HepG2 (cell line): ENCODE measurements around the gene BCKDHA.
"Not testable (repeated sequence)": the region's sequence is repeated elsewhere in the genome, so short reads cannot be mapped to it uniquely, and the experiment has no call there.

ENCODE experiments used
- EP300 ChIP-seq, 3 experiments: sonication (generic) in 1 of 3; formaldehyde crosslinking in 1 of 3; IDR thresholded peaks; 2 replicates each; pipeline versions ENCODE4 v1.5.1 to v1.6.1; 2011 to 2020; ENCODE audit warnings: low read depth in 2 of 3, low read length in 2 of 3, borderline replicate concordance in 1 of 3, improper control_type of control experiment in 1 of 3, mild to moderate bottlenecking in 1 of 3, missing genetic modification reagents in 1 of 3, moderate library complexity in 1 of 3
- FOXM1 ChIP-seq: sonication (generic); formaldehyde crosslinking; IDR thresholded peaks from 2 replicates; pipeline ENCODE4 v1.5.0; 2020; ENCODE audit warnings: missing genetic modification reagents
- IRF1 ChIP-seq: sonication (generic); formaldehyde crosslinking; IDR thresholded peaks from 2 replicates; pipeline ENCODE4 v1.4.0; 2020; ENCODE audit warnings: low read depth, mild to moderate bottlenecking, missing genetic modification reagents
- MEIS2 ChIP-seq: sonication (generic); formaldehyde crosslinking; IDR thresholded peaks from 2 replicates; pipeline ENCODE4 v1.9.0; 2021; ENCODE audit warnings: mild to moderate bottlenecking, missing genetic modification reagents
- NR2F1 ChIP-seq, 2 experiments: fragments of 450-650 bp in 1 of 2; formaldehyde crosslinking in 1 of 2; IDR thresholded peaks; 2 replicates each; pipeline versions ENCODE4 v1.5.0 to v1.6.1; 2016 to 2020; ENCODE audit warnings: mild to moderate bottlenecking in 1 of 2, missing compliant biosample characterization in 1 of 2, missing genetic modification reagents in 1 of 2, moderate library complexity in 1 of 2
- SKI ChIP-seq: fragments of 450-650 bp; IDR thresholded peaks from one replicate; pipeline ENCODE4 v1.6.1; 2018; ENCODE audit warnings: mild to moderate bottlenecking; ENCODE audit not compliant: partially characterized antibody
- XRCC5 ChIP-seq: fragments of 200-400 bp; formaldehyde crosslinking; optimal IDR thresholded peaks from 2 replicates; pipeline ENCODE3; 2017; ENCODE audit warnings: mild to moderate bottlenecking, low read length
- ZNF432 ChIP-seq: sonication (generic); formaldehyde crosslinking; IDR thresholded peaks from 2 replicates; pipeline ENCODE4 v1.5.0; 2020; ENCODE audit warnings: missing genetic modification reagents, mild to moderate bottlenecking, borderline replicate concordance

GRCh38 chr19:41408846-41409245, 11.2 kb downstream of the BCKDHA start:
- not testable (repeated sequence) for TF ChIP-seq EP300 (IDR thresholded peaks at IDR 0.05; ENCODE audit: low read depth in 2 of 2, low read length in 2 of 2); EP300 (CRISPR knock-in tag; IDR thresholded peaks at IDR 0.05; ENCODE audit: borderline replicate concordance); FOXM1 (CRISPR knock-in tag); SKI; MEIS2 (CRISPR knock-in tag); IRF1 (CRISPR knock-in tag); ZNF432 (CRISPR knock-in tag); NR2F1 (CRISPR knock-in tag; IDR thresholded peaks at IDR 0.05); XRCC5
